HL-60 (cell line): Measurements from ENCODE around the gene LIPC.

ENCODE experiments used
- DNase-seq, 2 experiments: peaks; one replicate each; pipeline ENCODE4 v3.0.0-alpha.2; 2010 to 2020; ENCODE audit warnings: low read depth in 1 of 2, low spot score in 1 of 2
- H3K27ac ChIP-seq: fragments of 250-450 bp; sonication (Bioruptor Pico); replicated peaks from 2 replicates; pipeline ENCODE4 v1.5.1; 2020; ENCODE audit warnings: mild to moderate bottlenecking, moderate library complexity
- H3K27me3 ChIP-seq: fragments of 250-450 bp; sonication (Bioruptor Pico); 2 replicates; pipeline ENCODE4 v1.5.1; 2021; ENCODE audit warnings: mild to moderate bottlenecking, moderate library complexity; ENCODE audit not compliant: insufficient read depth, poor library complexity, severe bottlenecking
- H3K4me3 ChIP-seq: replicated peaks from 2 replicates; pipeline ENCODE4 v1.5.1; 2011; ENCODE audit warnings: mild to moderate bottlenecking, control low read depth, low read length; ENCODE audit not compliant: insufficient read depth
- GABPA ChIP-seq: IDR thresholded peaks from 2 replicates; pipeline ENCODE4 v1.6.1; 2012; ENCODE audit warnings: low read depth
- POLR2AphosphoS5 ChIP-seq: IDR thresholded peaks from 2 replicates; pipeline ENCODE4 v1.6.1; 2012; ENCODE audit warnings: low read depth
- SPI1 ChIP-seq: IDR thresholded peaks from 2 replicates; pipeline ENCODE4 v1.6.1; 2012; ENCODE audit warnings: low read depth, mild to moderate bottlenecking, borderline replicate concordance
- TF ChIP-seq, protein P1 (sequence below): IDR thresholded peaks from one replicate; pipeline ENCODE4 v1.5.1; 2011; ENCODE audit warnings: low read length, control low read depth, inconsistent platforms; ENCODE audit not compliant: insufficient read depth
- TF ChIP-seq, protein P2 (sequence below): IDR thresholded peaks from 2 replicates; pipeline ENCODE4 v1.6.1; 2012; ENCODE audit warnings: low read depth; ENCODE audit not compliant: insufficient replicate concordance

LIPC gene

DNA sequence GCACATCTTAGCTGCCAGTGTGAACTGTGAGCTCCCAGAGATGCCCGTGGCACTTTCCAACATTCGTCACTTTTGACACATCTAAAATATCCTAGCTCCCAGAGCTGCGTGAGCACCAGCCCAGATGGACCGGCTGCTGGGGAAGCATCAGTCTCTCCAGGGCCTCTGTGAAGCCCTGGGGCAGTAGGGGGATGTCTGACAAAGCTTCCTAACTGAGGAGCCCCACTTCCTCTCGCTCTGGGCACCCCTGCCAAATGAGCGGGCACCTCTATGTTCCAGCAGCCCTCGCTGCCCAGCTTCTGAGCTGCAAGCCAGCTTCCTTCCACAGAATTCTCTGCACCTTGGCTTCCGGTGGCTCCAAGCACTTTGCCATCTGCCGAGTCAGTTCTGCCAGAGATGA is 91.1 kb downstream of the LIPC start:
- H3K4me3 ChIP-seq, result no peak overlapping the region
- no peak for DNase-seq
- no peak for TF ChIP-seq SPI1
- TF ChIP-seq, protein P1, sequence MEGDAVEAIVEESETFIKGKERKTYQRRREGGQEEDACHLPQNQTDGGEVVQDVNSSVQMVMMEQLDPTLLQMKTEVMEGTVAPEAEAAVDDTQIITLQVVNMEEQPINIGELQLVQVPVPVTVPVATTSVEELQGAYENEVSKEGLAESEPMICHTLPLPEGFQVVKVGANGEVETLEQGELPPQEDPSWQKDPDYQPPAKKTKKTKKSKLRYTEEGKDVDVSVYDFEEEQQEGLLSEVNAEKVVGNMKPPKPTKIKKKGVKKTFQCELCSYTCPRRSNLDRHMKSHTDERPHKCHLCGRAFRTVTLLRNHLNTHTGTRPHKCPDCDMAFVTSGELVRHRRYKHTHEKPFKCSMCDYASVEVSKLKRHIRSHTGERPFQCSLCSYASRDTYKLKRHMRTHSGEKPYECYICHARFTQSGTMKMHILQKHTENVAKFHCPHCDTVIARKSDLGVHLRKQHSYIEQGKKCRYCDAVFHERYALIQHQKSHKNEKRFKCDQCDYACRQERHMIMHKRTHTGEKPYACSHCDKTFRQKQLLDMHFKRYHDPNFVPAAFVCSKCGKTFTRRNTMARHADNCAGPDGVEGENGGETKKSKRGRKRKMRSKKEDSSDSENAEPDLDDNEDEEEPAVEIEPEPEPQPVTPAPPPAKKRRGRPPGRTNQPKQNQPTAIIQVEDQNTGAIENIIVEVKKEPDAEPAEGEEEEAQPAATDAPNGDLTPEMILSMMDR, result no peak
- TF ChIP-seq, protein P2, sequence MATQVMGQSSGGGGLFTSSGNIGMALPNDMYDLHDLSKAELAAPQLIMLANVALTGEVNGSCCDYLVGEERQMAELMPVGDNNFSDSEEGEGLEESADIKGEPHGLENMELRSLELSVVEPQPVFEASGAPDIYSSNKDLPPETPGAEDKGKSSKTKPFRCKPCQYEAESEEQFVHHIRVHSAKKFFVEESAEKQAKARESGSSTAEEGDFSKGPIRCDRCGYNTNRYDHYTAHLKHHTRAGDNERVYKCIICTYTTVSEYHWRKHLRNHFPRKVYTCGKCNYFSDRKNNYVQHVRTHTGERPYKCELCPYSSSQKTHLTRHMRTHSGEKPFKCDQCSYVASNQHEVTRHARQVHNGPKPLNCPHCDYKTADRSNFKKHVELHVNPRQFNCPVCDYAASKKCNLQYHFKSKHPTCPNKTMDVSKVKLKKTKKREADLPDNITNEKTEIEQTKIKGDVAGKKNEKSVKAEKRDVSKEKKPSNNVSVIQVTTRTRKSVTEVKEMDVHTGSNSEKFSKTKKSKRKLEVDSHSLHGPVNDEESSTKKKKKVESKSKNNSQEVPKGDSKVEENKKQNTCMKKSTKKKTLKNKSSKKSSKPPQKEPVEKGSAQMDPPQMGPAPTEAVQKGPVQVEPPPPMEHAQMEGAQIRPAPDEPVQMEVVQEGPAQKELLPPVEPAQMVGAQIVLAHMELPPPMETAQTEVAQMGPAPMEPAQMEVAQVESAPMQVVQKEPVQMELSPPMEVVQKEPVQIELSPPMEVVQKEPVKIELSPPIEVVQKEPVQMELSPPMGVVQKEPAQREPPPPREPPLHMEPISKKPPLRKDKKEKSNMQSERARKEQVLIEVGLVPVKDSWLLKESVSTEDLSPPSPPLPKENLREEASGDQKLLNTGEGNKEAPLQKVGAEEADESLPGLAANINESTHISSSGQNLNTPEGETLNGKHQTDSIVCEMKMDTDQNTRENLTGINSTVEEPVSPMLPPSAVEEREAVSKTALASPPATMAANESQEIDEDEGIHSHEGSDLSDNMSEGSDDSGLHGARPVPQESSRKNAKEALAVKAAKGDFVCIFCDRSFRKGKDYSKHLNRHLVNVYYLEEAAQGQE, result no peak
- TF ChIP-seq GABPA, result no peak
- TF ChIP-seq POLR2AphosphoS5, result no peak
- H3K27me3 ChIP-seq, result no peaks in the 10 kb centered on the region
- H3K27ac ChIP-seq, result no peak overlapping the region

DNA sequence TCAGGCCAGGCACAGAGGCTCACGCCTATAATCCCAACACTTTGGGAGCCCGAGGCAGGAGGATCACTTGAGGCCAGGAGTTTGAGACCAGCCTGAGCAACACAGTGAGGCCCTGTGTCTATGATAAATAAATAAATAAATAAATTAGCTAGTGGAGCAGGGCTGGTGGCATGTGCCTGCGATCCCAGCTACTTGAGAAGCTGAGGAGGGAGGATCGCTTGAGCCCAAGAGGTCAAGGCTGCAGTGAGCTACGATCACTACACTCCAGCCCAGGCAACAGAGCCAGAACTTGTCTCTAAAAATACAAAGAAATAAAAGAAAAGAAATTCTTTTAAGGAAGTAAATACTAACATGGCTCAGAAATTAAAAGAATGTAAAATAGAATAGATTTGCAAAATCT is 91.8 kb downstream of the LIPC start:
- DNase-seq, result no peak
- Histone ChIP-seq H3K27me3 (no peaks in the 10 kb centered on the region), H3K4me3 (no peak overlapping the region), H3K27ac (no peak overlapping the region)
- TF ChIP-seq, protein P2, result no peak
- no peak for TF ChIP-seq POLR2AphosphoS5
- no peak for TF ChIP-seq GABPA
- TF ChIP-seq SPI1, result no peak
- TF ChIP-seq, protein P1, result no peak

DNA sequence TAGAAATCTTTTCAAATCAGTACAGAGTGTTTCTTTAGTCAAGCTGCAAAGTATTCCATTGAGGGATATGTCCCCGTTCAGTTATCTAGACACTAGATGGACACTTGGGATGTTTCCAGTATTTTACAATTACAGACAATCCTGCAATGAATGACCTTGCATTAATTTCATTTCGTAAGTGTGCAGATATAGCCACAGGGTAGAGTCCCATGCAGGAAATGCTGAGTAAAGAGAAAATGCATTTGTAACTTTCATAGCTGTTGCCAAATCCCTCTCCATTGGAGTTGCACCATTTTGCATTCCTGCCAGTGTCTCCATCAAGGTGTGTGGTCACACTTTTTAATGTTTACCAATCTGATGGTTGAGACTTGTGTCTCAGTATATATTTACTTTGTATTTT is 92.5 kb downstream of the LIPC start:
- no peaks in the 10 kb centered on the region for H3K27me3 ChIP-seq
- 0 out of 2 replicates have a peak overlapping the region, but pooled peaks have one; percentile 8 for H3K27ac ChIP-seq
- H3K4me3 ChIP-seq, result no peak overlapping the region
- TF ChIP-seq GABPA, result no peak
- TF ChIP-seq POLR2AphosphoS5, result no peak
- TF ChIP-seq, protein P2, result no peak
- no peak for TF ChIP-seq SPI1
- TF ChIP-seq, protein P1, result no peak
- peak; percentile 50 for DNase-seq
